NCI-H446 treated with DMSO at 0.1 percent for 48 hours (cell line): ENCODE data around the gene CDON.

Experiments used
- DNase-seq: peaks from one replicate; lab custom pipeline; 2025; lab: John Stamatoyannopoulos, UW

CDON gene

DNA sequence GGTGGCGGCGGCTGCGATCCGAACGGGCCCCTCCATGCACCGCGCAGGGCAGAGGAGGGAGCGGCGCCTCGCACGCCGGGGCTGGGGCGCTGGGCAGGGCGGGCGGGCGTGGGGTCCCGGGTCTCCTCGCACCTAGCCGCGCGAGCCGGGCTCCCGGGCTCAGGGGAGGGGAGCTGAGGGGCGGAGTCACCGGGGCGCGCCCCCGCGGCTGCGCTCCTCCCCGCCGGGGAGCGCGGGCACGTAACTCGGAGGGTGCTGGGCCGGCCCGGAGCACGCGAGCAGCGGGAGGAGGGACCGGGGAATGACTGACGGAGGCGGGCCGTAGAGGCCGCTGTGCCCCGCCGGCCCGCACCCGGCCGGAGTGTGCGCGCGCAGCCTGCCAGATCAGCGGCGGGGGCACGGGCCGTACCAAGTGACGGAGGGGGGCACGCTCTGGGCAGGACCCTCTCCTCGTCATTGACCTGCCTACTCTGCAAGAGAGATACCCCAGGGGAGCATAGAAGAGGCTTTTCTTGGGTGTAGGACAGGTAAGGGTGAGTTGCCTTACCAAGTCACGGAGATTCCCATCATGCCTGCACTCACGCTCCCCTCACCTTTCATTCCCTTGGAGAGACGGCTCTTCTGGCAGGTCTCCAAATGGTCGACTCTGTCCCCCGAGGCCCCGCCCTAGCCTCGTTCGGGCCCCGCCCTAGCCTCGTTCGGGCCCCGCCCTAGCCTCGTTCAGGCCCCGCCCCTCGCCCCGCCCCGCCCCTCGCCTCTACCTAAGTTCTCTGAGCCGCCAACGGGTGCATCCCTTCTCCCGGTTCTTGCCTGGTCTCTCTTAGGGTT, at the start of gene CDON:
Gene CDON (minus strand): TSS at position 188 of the 828 bp plus-strand sequence. CDS start 39,390 bp downstream, outside the sequence.
- peak; percentile 91 for DNase-seq

DNA sequence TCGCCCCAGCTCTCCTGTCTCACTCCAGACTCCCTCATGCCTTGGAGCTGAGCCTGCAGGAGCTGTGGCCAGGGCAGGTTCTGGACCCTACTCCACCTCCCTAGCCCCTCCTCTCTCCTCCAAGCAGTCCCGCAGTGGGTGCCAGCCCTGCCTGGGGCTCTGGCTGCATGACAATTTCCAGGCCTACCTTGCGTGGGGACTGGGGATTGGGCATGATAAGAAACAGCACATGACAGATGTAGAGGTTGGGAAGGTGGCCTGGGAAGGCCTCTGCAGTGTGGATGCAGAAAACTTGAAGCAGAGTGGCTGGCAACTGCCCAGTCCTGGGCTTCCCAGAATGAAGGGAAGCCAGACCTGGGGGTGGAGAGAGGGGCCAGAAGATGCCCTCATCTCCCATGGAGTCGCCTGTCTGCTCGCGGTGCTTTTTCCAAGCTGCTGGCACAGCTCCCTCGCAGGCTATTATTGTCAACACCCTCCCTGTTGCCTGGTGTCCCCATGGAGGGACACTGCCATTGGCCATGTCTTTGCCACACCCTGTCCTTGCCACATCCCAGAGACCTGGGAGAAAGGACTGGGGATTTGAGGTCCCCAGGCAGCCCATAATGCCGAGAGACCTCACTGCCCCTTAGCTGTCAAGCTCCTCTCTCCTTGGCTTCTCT, 48.9 kb upstream of the CDON start:
- peak; percentile 66 for DNase-seq

- DNase-seq: no peak
Measured at GRCh38 chr11:126109941-126110731, 47.5 kb upstream of the CDON start.

GRCh38 chr11:126106594-126107328, 44.1 kb upstream of the CDON start:
- DNase-seq: no peak

- no peak for DNase-seq
Measured at GRCh38 chr11:126105748-126106080, 43.0 kb upstream of the CDON start.

DNA sequence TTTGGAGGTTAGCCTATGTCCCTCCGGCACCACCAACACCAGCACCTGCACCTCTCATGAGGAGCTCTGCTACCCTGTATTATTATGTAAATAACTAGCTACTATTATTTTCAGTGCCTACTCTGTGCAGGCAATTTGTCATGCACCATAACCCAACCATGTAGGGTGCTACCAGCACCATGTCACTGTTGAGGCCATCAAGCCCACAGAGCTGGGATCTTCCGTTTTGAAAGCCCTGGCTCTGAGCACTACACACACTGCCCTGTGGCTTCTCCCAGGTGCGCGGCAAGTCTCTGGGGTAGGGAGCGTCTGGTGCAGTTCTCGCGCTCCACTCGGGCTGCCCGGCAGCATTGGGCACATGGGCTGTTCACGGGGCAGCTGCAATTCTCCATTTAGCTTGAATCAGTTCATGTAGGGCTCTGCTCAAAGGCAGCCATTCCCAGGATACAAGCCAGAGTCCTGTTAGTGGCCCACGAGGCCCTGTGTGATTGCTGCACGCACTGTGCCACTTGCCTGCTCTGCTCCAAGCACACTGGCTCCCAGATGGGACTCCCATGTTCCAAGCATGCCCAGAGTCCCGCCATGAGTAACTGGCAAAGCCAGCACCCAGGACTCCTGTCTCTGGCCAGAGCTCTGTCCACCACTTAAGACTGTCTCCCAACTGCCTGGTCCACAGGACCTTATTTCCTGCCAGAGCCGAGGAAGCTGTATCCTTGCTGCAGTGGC, 42.5 kb upstream of the CDON start:
- no peak for DNase-seq

- DNase-seq: no peak
Measured at GRCh38 chr11:126104420-126104819, 41.8 kb upstream of the CDON start.

- DNase-seq: no peak
Measured at GRCh38 chr11:126103150-126103549, 40.5 kb upstream of the CDON start.

GRCh38 chr11:126102436-126102981, 39.8 kb upstream of the CDON start:
- DNase-seq: no peak

- DNase-seq: no peak
Measured at GRCh38 chr11:126101930-126102283, 39.2 kb upstream of the CDON start.

DNA sequence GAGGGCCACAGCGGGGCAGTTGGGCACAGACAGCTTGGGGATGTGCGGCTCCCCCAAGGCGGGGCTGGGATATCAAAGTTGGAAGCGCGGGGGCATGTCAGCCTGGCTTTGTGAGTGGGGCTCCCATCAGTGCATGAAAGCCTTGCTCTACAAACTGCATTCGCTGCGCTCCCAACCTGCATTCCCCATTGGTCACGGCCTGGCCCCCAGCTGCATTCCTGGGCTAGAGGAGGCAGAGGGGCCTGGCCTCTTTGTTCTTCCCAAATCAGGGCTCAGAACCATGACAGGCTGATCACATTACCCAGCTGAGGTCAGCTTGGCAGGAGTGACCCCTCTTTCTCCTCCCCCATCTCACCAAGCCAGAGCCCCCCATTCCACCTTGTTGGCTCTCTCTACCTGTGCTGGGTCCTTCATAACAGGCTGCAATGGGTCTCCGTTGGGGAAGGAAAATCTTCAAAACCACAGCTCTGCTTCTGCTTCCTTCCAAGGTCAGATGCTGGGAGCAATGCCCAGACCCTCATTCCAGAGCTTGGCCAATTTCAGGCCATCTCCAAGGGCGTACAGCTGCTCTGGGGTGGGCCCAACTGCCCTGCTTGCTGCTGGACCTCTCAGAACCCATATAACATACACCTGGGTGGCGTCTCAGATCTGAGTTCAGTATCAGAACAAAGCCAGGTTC, 38.7 kb upstream of the CDON start:
- no peak for DNase-seq

DNA sequence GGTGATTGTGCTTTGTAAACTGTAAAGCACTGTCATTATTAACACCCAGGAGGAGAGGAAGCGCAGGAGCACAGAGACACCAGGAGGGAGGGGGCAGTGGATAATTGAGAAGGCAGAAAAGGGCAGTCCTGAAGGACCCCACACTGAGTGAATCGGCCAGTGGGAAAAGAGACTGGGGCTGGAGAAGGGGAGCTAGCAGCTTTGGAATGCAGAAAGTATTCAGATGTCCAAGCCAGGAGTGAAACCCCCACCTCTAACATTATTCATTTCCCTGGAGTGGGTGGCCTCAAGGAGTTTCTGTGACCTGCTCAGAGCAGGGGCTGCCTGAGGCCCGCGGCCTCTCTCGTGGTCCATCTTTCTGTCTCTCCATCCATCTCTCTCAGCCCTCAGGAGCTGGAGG, 38.0 kb upstream of the CDON start:
- DNase-seq: no peak

- no peak for DNase-seq
Measured at GRCh38 chr11:126098204-126098769, 35.6 kb upstream of the CDON start.

GRCh38 chr11:126095745-126096144, 33.1 kb upstream of the CDON start:
- DNase-seq: no peak

DNA sequence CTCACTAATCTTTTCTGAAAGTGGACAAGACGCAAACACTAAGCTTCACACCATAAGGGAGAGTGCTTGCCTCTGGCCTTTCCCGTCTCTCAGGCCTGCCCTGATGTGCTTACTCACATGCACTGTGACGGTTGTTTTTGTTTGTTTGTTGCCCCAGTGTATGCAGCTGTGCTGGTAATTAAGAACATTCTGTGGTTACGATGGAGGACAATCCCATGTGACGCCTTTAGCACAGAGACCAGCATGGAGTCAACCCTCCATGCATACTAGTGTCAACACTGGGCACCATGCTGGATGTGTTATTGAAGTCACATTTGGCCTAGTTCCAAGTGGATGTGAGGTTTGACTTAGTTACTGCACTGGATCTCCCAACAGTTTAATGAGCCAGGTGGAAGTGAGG, 27.8 kb upstream of the CDON start:
- no peak for DNase-seq

- no peak for DNase-seq
Measured at GRCh38 chr11:126088999-126089398, 26.3 kb upstream of the CDON start.

DNA sequence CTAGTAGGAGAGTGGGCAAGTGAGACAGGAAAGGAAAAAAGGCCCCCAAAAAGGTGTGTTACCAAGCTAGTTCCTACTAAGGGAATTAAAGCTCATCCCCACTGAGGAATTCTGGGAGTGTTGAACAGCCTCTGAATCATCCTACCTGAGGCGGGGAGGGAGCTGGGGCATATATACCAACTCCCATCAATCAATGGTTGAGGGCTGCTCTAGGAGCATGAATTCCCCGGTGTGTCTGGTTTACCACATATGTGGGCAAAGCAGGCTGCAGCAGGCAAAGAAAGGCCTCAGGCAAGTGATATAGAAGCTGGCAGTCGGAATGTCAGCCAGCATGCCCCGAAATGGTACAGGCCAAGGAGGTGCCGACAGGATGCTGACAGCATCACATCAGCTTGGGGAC, 23.6 kb upstream of the CDON start:
- DNase-seq: no peak

- DNase-seq: no peak
Measured at GRCh38 chr11:126084608-126084912, 21.9 kb upstream of the CDON start.

DNA sequence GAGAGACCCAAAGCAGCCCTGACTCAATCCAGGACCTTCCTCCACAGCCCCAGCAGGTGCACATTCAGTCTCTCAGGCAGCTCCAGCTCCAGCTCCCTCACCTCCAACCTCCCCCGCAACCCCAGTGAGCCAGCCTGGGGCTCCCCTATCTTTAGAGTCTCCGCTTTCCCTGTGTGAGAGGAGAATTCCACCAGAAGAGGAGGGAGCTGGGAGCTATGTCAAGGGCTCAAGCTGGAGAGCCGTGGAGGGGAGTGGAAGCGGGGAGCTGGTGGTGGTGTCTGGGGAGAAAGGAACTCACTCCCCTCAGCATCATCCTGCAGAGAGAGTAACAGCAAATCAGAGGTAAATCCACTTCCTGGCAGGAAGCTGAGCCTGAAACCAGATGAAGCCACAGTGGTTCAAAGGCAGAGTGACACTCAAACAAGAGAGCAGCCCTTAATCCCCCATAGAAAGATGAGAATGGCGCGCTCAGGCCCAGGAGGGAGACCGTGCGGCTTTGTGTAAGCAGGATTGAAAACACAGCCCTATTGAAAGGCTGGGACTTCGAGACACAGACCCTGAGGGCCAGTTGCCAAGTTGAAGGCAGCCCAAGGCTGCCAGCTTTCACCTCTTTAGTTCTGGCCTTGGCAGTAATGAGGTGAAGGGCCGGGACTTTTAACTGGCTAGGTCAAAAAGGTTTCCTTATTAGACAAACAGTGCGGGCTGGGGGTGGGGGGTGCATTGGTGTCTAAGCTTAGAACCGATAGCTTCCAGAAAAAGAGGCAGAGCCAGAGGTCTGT, 21.4 kb upstream of the CDON start:
- no peak for DNase-seq
